Activated B cell treated with CpG ODN at 0.5 μM for 24 hours (primary cell): ENCODE results near the gene KIF5A. TPM values are rescaled to one million over a fixed set of nuclear protein-coding genes. Genes with fewer than 3 reads are reported as not detected.
A peak's percentile ranks its signal among the peaks of the same experiment; 100 is the strongest.

ENCODE experiments used
- ATAC-seq: fragments of 200-7000 bp; cut with Tn5 transposase; one replicate; pipeline ENCODE4 v1.10.0; 2021; ENCODE audit warnings: low read depth, mild to moderate bottlenecking, moderate library complexity
- CTCF ChIA-PET: fragments of 350-600 bp; sonication (Branson Sonifier 250); formaldehyde crosslinking; loops from one replicate; lab custom pipeline; 2021; ENCODE audit warnings: antibody characterized with exemption; lab: Charles Lee
- POLR2A ChIA-PET: fragments of 350-600 bp; sonication (Branson Sonifier 250); formaldehyde crosslinking; loops from one replicate; lab custom pipeline; 2021; ENCODE audit warnings: antibody characterized with exemption; lab: Charles Lee
- DNase-seq: peaks from one replicate; pipeline ENCODE4 v3.0.0; 2022
- H3K27ac Mint-ChIP-seq: one replicate; pipeline ENCODE4 v1.8.0; 2020; ENCODE audit warnings: mixed read lengths
- H3K27me3 Mint-ChIP-seq: one replicate; pipeline ENCODE4 v1.8.0; 2021; ENCODE audit warnings: mixed read lengths
- H3K36me3 Mint-ChIP-seq: one replicate; pipeline ENCODE4 v1.8.0; 2021; ENCODE audit warnings: low read depth, mixed read lengths
- H3K4me1 Mint-ChIP-seq: one replicate; pipeline ENCODE4 v1.8.0; 2021; ENCODE audit warnings: mixed read lengths
- H3K4me3 Mint-ChIP-seq: one replicate; pipeline ENCODE4 v1.8.0; 2020; ENCODE audit warnings: mild to moderate bottlenecking, mixed read lengths
- H3K9me3 Mint-ChIP-seq: one replicate; pipeline ENCODE4 v1.8.0; 2020; ENCODE audit warnings: mixed read lengths
- intact Hi-C: fragments of 100-400 bp; cut with micrococcal nuclease; formaldehyde crosslinking; loops from one replicate; pipeline ENCODE4 v1.15.1; 2024
- total RNA-seq: library from RNA; stranded (reverse); gene quantifications from 2 replicates; pipeline ENCODE4 v1.2.3, GENCODE V29; 2022
- TF ChIP-seq, protein P1 (sequence below): fragments of 200-600 bp; IDR thresholded peaks from one replicate; pipeline ENCODE4 v1.8.0; 2022; ENCODE audit warnings: antibody characterized with exemption, mild to moderate bottlenecking

The KIF5A gene
- total RNA-seq, 1 donor from 2014 or later: 0.13 TPM

DNA sequence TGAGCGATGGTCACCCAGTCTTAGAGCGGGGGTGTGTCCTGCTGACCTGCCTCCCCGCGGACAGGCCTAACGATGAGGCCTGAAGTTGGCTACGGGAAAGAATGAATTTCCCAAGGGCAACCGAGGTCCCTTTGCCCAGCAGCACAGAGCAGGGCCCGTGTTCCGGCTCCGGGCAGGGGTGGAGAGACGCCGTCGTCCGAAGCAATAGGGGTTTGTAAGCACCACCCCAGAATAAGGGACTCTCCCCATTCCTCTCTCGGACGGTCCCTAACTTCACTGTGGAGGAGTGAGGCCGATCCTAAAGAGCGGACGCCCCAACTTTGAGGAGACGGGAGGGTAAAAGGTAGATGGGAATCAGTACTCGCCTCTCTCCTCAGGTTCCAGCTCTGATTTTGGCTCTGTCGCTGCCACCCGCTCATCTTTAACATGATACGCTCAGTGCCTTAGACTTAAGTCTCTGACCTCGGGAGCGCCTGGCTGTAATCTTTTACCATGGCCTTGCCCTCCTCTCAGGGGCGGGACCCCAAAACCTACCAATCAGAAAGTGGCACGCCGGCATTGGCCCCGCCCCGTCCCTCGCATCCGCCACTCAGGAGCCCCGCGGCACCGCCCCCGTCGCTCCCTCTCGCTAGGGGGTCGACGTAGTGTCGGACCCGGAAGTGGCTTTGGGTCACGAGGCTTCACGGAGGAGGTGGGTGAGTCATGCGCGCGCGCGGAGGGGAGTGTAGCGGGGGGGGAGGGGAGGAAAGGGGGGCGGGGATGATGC is 29.6 kb upstream of the KIF5A start, which contains the start of gene DDIT3:
Gene DDIT3, minus strand, starts transcription at position 462 of the 766 bp plus-strand sequence. CDS start 3,108 bp downstream, outside the sequence.
- ATAC-seq (peak; percentile 73), DNase-seq (peak; percentile 99)
- Mint-ChIP-seq H3K36me3 (peaks cover 62% of the 10 kb centered on the region), H3K9me3 (no peaks in the 10 kb centered on the region), H3K4me1 (peaks cover 59% of the 10 kb centered on the region), H3K27me3 (no peaks in the 10 kb centered on the region), H3K27ac (peak within 1 kb of the TSS; percentile 99), H3K4me3 (peak within 1 kb of the TSS; percentile 98)
- intact Hi-C loops: loop anchor here (1.0 to 5.0 kb wide), 10 partner anchors 33 to 1693 kb away; partner anchors contain the start of genes ARHGAP9, CDK4, DNAJC14 and GLI1
- ChIA-PET POLR2A (interaction anchor here (0.5 to 3.5 kb wide), 33 partner anchors 8 to 1702 kb away, joined by 3 to 36 read pairs (median 4); partner anchors contain the start of genes ARHGAP9, CDK4, DCTN2 and ESYT1), CTCF (no interaction called here)
- TF ChIP-seq, protein P1, sequence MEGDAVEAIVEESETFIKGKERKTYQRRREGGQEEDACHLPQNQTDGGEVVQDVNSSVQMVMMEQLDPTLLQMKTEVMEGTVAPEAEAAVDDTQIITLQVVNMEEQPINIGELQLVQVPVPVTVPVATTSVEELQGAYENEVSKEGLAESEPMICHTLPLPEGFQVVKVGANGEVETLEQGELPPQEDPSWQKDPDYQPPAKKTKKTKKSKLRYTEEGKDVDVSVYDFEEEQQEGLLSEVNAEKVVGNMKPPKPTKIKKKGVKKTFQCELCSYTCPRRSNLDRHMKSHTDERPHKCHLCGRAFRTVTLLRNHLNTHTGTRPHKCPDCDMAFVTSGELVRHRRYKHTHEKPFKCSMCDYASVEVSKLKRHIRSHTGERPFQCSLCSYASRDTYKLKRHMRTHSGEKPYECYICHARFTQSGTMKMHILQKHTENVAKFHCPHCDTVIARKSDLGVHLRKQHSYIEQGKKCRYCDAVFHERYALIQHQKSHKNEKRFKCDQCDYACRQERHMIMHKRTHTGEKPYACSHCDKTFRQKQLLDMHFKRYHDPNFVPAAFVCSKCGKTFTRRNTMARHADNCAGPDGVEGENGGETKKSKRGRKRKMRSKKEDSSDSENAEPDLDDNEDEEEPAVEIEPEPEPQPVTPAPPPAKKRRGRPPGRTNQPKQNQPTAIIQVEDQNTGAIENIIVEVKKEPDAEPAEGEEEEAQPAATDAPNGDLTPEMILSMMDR: no peak

GRCh38 chr12:57521525-57522010 is 28.3 kb upstream of the KIF5A start:
- H3K4me1 Mint-ChIP-seq: peaks cover 59% of the 10 kb centered on the region
- no peaks in the 10 kb centered on the region for H3K9me3 Mint-ChIP-seq
- ATAC-seq (no peak), DNase-seq (peak; percentile 31)
- H3K4me3 Mint-ChIP-seq: peak overlapping the region; percentile 98
- TF ChIP-seq, protein P1: no peak
- CTCF ChIA-PET: no interaction called here
- POLR2A ChIA-PET: interaction anchor here (1.5 to 3.5 kb wide), 3 partner anchors 41 to 231 kb away, joined by 3 to 26 read pairs (median 9); partner anchors contain the start of genes ARHGAP9 and CDK4
- H3K27me3 Mint-ChIP-seq: no peaks in the 10 kb centered on the region
- intact Hi-C loops: loop anchor here (1.0 to 5.0 kb wide), 10 partner anchors 26 to 1694 kb away; partner anchors contain the start of genes CDK4, DCTN2, DNAJC14 and PIP4K2C
- peaks cover 60% of the 10 kb centered on the region for H3K36me3 Mint-ChIP-seq
- peak overlapping the region; percentile 99 for H3K27ac Mint-ChIP-seq

- POLR2A ChIA-PET: interaction anchor here (1.2 to 2.2 kb wide), 3 partner anchors 9 to 42 kb away, joined by 3 to 18 read pairs (median 10); partner anchors contain the start of genes ARHGAP9 and DCTN2
- Mint-ChIP-seq H3K36me3 (peaks cover 60% of the 10 kb centered on the region), H3K9me3 (no peaks in the 10 kb centered on the region), H3K4me3 (peak within 1 kb of the TSS; percentile 98), H3K4me1 (peaks cover 58% of the 10 kb centered on the region), H3K27ac (peak within 1 kb of the TSS; percentile 99), H3K27me3 (no peaks in the 10 kb centered on the region)
- intact Hi-C loops: loop anchor here (1.0 to 5.0 kb wide), 8 partner anchors 25 to 1695 kb away; partner anchors contain the start of genes DCTN2, DNAJC14, PIP4K2C and RPL41
- CTCF ChIA-PET: no interaction called here
- DNase-seq: peak; percentile 90
- ATAC-seq: peak; percentile 34
- TF ChIP-seq, protein P1: no peak
These were observed 27.6 kb upstream of the KIF5A start, which contains the start of gene MBD6 for GRCh38 chr12:57522011-57522886. Gene MBD6, plus strand, starts transcription at chr12:57522824. Its CDS starts 1,480 bp downstream, at chr12:57524304.

DNA sequence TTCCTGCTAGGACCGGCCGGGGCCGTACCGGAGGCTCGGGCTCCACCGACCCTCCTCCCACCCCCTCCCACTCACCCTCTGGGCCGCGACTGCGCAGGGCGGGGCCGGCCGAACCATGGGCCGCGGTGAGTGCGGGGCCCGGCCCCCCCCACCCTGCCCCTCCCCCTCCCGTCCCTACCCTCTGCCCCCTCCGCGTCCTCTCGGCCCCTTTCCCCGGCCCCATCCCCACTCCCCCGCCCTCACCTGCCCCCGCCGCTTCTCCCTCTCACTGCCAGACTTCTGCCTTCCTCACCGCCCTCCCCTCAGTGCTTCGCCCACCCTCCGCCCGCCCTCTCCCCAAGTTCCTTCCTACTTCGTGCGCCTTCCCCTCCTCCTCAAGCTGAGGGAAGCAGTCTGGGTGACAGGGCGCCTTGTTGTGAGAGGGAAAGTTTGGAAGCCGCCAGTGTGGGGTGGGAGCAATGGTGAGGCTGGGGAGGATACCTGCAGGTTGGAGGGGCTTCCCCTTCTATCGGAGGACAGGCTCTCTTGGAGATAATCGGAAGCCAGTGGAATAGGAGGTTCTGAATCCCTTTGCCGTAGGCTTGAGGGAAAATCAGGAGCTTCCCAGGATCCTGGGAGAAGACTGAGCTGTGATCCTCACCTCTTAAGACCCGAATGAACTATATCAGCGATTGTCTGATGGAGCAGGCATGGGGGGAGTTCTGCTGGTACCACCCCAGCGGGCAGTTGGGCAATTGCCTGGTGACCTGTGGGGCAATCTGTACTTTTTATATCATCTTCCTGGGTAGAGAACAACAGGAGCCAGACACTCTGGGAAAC is 26.7 kb upstream of the KIF5A start:
- peaks cover 52% of the 10 kb centered on the region for H3K4me1 Mint-ChIP-seq
- no peaks in the 10 kb centered on the region for H3K27me3 Mint-ChIP-seq
- no peaks in the 10 kb centered on the region for H3K9me3 Mint-ChIP-seq
- peak overlapping the region; percentile 92 for H3K4me3 Mint-ChIP-seq
- no peak for DNase-seq
- ATAC-seq: no peak
- POLR2A ChIA-PET: interaction anchor here (0.5 to 2.2 kb wide), 8 partner anchors 9 to 805 kb away, joined by 3 to 18 read pairs (median 5); partner anchors contain the start of genes ARHGAP9 and DCTN2
- H3K36me3 Mint-ChIP-seq: peaks cover 57% of the 10 kb centered on the region
- H3K27ac Mint-ChIP-seq: peak overlapping the region; percentile 86
- intact Hi-C loops: loop anchor here (1.0 to 5.0 kb wide), 8 partner anchors 24 to 1696 kb away; partner anchors contain the start of genes DCTN2, DNAJC14, PIP4K2C and RPL41
- TF ChIP-seq, protein P1: no peak
- CTCF ChIA-PET: no interaction called here
